Right atrium auricular region (tissue), 2 donors: Measurements from ENCODE around the gene KCNJ11. TPM values are rescaled to one million over a fixed set of nuclear protein-coding genes. Genes with fewer than 3 reads are reported as not detected.
"Not testable (repeated sequence)": the region's sequence is repeated elsewhere in the genome, so short reads cannot be mapped to it uniquely, and the experiment has no call there.

Source experiments
- DNase-seq: peaks from one replicate; pipeline ENCODE4 v3.0.0-alpha.2; 2019; ENCODE audit warnings: low spot score
- H3K27ac ChIP-seq, 2 donors: fragments of 200-600 bp; sonication (generic); 1 replicate in 1 of 2; 2 replicates in 1 of 2; pipeline ENCODE4 v1.5.1; 2016 to 2019
- H3K27me3 ChIP-seq, 2 donors: fragments of 200-600 bp; sonication (generic); one replicate each; pipeline versions ENCODE4 v1.5.1 to v1.6.0; 2017 to 2019
- H3K36me3 ChIP-seq: fragments of 200-600 bp; sonication (generic); one replicate; pipeline ENCODE4 v1.5.1; 2016
- H3K4me1 ChIP-seq, 2 donors: fragments of 200-600 bp; sonication (generic); one replicate each; pipeline versions ENCODE4 v1.5.1 to v1.6.0; 2017 to 2019
- H3K4me3 ChIP-seq, 2 donors: fragments of 200-600 bp; sonication (generic); 1 replicate in 1 of 2; 2 replicates in 1 of 2; pipeline ENCODE4 v1.5.1; 2017 to 2019; ENCODE audit warnings: mild to moderate bottlenecking in 1 of 2, moderate library complexity in 1 of 2
- H3K9me3 ChIP-seq, 2 donors: fragments of 200-600 bp; sonication (generic); one replicate each; pipeline ENCODE4 v1.5.1; 2019
- CTCF ChIP-seq, 2 donors: fragments of 200-600 bp; sonication (generic); IDR thresholded peaks; one replicate each; pipeline ENCODE4 v1.5.1; 2019; ENCODE audit warnings: antibody characterized with exemption in 2 of 2
- total RNA-seq, 2 donors: library from RNA; depleted of rRNA; stranded (reverse); fragments of >200 nt; gene quantifications; one replicate each; pipeline ENCODE4 v1.1.0, GENCODE V29; 2016

KCNJ11 gene
- total RNA-seq, 2 donors from 2014 or later: 18.7 to 19.5 TPM

- Histone ChIP-seq H3K4me3 (no peak overlapping the region), H3K36me3 (no peaks in the 10 kb centered on the region), H3K27me3 (no peaks in the 10 kb centered on the region), H3K9me3 (no peaks in the 10 kb centered on the region), H3K4me1 (no peaks in the 10 kb centered on the region), H3K27ac (no peak overlapping the region)
- DNase-seq: no peak
- TF ChIP-seq CTCF (IDR thresholded peaks at IDR 0.05): no peak
These were observed 40.5 kb upstream of the KCNJ11 start for GRCh38 chr11:17428925-17429324.

- H3K27ac ChIP-seq: no peak overlapping the region
- H3K4me3 ChIP-seq: no peak overlapping the region
- H3K9me3 ChIP-seq: no peaks in the 10 kb centered on the region
- no peaks in the 10 kb centered on the region for H3K27me3 ChIP-seq
- no peak for DNase-seq
- H3K36me3 ChIP-seq: no peaks in the 10 kb centered on the region
- H3K4me1 ChIP-seq: no peaks in the 10 kb centered on the region
- TF ChIP-seq CTCF (IDR thresholded peaks at IDR 0.05): no peak
These were observed 39.8 kb upstream of the KCNJ11 start for GRCh38 chr11:17428261-17428660.

- H3K4me1 ChIP-seq, H3K27me3 ChIP-seq, DNase-seq, H3K27ac ChIP-seq, H3K36me3 ChIP-seq, H3K9me3 ChIP-seq, H3K4me3 ChIP-seq: not testable (repeated sequence)
These were observed 37.8 kb upstream of the KCNJ11 start for GRCh38 chr11:17426233-17426632.

- Histone ChIP-seq H3K9me3 (no peaks in the 10 kb centered on the region), H3K4me1 (no peaks in the 10 kb centered on the region), H3K4me3 (no peak overlapping the region), H3K27ac (no peak overlapping the region), H3K36me3 (no peaks in the 10 kb centered on the region), H3K27me3 (no peaks in the 10 kb centered on the region)
- DNase-seq: no peak
- TF ChIP-seq CTCF (IDR thresholded peaks at IDR 0.05): no peak
These were observed 35.3 kb upstream of the KCNJ11 start for GRCh38 chr11:17423533-17424310.

GRCh38 chr11:17421781-17422180 lies 33.3 kb upstream of the KCNJ11 start:
- DNase-seq: no peak

More at GRCh38 chr11:17421781-17422180, 33.3 kb upstream of the KCNJ11 start:
- TF ChIP-seq CTCF (IDR thresholded peaks at IDR 0.05): no peak
- Histone ChIP-seq H3K4me1 (no peaks in the 10 kb centered on the region), H3K9me3 (no peaks in the 10 kb centered on the region), H3K27ac (no peak overlapping the region), H3K27me3 (no peaks in the 10 kb centered on the region), H3K4me3 (no peak overlapping the region), H3K36me3 (no peaks in the 10 kb centered on the region)
